GM21367 (cell line): ENCODE data around the gene ZNF77.
A peak's percentile ranks its signal among the peaks of the same experiment; 100 is the strongest.
"Not testable (repeated sequence)": the region's sequence is repeated elsewhere in the genome, so short reads cannot be mapped to it uniquely, and the experiment has no call there.

Experiments used
- ATAC-seq: cut with Tn5 transposase; IDR thresholded peaks from one replicate; pipeline ENCODE4 v1.9.1; 2021; ENCODE audit not compliant: unreplicated experiment

Gene ZNF77

GRCh38 chr19:2917275-2918184 lies 27.2 kb downstream of the ZNF77 start:
- no peak for ATAC-seq

GRCh38 chr19:2912306-2912705 lies 32.5 kb downstream of the ZNF77 start:
- ATAC-seq: no peak

- ATAC-seq: no peak
These were observed 38.1 kb downstream of the ZNF77 start for GRCh38 chr19:2906631-2907195.

- no peak for ATAC-seq
These were observed 38.8 kb downstream of the ZNF77 start for GRCh38 chr19:2905918-2906519.

- ATAC-seq: not testable (repeated sequence)
These were observed 41.4 kb downstream of the ZNF77 start for GRCh38 chr19:2903326-2903725.

DNA sequence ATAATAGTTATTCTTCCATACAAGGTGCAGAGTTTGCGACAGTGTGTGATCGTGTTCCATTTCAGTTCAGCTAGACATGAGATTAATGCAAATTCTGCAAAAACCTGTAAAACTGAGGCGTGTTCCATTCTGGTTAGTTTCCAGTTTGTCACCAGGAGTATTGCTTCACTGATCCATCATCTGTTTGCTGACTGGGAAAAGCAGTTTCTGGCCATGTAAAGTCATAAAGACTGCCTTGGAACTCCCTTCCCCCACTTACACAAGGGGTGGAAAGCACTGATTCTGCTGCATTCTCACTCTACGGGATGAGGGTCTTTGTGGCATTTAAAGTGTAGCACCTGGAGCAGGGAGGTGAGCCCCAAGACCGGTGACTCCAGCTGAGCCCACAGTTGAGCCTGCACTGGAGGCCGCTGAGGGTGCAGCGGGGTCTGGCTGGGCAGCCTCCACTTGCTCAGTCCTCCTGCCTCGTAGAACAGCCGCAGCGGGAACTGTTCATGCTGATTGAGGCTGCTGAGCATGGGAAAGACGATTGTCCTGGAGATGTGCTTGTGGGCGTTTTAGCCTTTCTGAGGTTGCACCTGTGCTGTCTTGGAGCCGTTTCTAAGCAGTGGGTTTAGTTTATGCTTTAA lies 42.1 kb downstream of the ZNF77 start:
- ATAC-seq: no peak

- ATAC-seq: peak; percentile 95
These were observed 44.2 kb downstream of the ZNF77 start, which contains the start of gene ZNF57 for GRCh38 chr19:2900296-2901252. ZNF57 (plus strand) TSS chr19:2900928; CDS start chr19:2901046, 118 bp downstream.

GRCh38 chr19:2896694-2897093 lies 48.1 kb downstream of the ZNF77 start:
- no peak for ATAC-seq

- ATAC-seq: not testable (repeated sequence)
These were observed 54.2 kb downstream of the ZNF77 start for GRCh38 chr19:2890531-2890930.

- ATAC-seq: no peak
These were observed 56.0 kb downstream of the ZNF77 start for GRCh38 chr19:2888731-2889224.

DNA sequence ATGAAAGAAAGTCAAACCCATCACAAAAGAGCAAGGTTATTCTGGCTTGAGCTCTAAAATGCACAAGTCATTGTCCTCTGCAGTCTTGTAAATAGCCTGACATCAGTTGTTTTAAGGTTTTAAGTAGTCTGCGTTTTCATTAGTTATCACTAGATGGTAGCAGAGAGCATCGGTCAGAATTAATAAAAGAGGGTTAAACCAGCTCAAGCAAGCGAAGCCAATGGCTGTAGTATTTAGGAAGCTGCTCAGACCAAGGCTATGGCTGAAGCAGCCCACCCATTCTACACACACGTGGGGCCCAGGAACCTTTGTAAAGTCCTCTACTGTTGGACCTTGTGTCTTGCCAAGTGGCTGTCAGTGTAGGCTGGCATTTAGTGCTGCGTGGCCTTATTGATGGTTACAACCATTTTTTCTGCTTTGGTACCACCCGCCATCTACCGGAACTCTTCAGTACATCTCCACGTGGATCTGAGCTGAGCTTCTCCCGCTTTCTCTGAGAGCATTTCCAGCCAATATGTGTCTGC lies 57.3 kb downstream of the ZNF77 start:
- no peak for ATAC-seq

DNA sequence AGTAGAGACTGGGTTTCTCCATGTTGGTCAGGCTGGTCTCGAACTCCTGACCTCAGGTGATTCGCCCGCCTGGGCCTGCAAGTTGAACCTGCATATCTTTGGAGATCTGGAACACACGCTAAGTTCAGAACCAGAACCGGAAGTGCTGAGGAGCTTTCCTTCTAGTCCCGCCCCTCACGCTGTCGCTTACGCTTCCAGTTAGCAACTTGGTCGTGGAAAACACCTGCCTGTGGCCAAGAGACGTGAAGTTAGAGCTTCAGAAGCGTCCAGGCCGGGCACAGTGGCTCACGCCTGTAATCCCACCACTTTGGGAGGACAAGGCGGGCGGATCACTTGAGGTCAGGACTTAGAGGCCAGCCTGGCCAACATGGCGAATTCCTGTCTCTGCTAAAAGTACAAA lies 59.0 kb downstream of the ZNF77 start:
- no peak for ATAC-seq

GRCh38 chr19:2883686-2884439 lies 60.9 kb downstream of the ZNF77 start:
- no peak for ATAC-seq
